Activated CD8-positive, alpha-beta memory T cell treated with anti-CD3 and anti-CD28 coated beads, Interleukin-2, amount 50 U/mL, for 1 hour (primary cell): ENCODE measurements around the gene TOR1A.
"Not testable (repeated sequence)": the region's sequence is repeated elsewhere in the genome, so short reads cannot be mapped to it uniquely, and the experiment has no call there.

ENCODE experiments used
- DNase-seq: peaks from one replicate; pipeline ENCODE4 v3.0.0-alpha.2; 2020; ENCODE audit errors: extremely low read depth

The TOR1A gene

GRCh38 chr9:129783516-129784361, 40.2 kb downstream of the TOR1A start:
- DNase-seq, result peak; percentile 41

DNA sequence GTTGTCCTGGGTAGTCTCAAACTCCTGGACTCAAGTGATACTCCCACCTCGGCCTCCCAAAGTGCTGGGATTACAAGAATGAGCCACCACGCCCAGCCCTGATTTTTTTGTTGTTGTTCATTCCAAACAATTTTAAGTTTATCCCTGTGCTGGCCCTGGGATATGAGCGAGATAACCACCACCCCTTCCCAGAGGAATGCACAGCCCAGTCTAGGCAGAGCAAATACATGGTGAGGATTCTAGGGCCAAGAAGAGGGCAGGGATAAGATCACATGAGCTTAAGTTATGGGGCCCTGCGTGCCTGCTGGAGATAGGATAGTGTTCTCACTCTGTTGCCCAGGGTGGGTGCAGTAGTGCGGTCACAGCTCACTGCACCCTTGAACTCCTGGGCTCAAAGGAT, 42.0 kb downstream of the TOR1A start:
- no peak for DNase-seq

DNA sequence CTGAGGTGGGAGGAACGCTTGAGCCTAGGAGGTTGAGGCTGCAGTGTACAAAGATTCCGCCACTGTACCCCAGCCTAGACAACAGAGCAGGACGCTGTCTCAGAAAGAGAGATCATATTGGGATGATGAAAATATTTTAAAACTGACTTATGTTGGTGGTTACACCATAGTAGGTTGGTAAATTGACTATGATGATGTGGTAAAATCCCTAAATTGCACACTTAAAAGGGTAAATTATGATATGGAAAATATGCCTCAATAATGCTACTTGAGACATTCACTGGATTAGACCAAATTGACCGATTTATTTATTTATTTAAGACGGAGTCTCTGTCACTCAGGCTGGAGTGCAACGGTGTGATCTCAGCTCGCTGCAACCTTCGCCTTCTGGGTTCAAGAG, 42.8 kb downstream of the TOR1A start:
- DNase-seq, result no peak

GRCh38 chr9:129779560-129780190, 44.3 kb downstream of the TOR1A start:
- no peak for DNase-seq

DNA sequence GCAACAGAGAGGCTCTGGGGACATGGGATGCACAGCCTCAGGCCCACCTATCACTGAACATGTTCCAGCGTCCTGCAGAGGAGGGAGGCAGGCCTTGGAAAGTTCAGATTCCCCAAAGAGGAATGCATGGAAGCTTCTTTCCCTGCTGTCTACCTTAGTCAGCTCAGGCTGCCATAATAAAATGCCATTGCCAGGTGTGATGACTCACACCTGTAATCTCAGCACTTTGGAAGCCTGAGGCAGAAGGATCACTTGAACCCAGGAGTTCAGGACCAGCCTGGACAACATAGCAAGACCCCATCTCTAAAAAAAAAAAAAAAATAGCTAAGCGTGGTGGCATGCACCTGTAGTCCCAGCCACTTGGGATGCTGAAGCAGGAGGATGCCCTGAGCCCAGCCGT, 45.5 kb downstream of the TOR1A start:
- DNase-seq, result no peak

GRCh38 chr9:129777769-129778130, 46.2 kb downstream of the TOR1A start:
- DNase-seq, result no peak

DNA sequence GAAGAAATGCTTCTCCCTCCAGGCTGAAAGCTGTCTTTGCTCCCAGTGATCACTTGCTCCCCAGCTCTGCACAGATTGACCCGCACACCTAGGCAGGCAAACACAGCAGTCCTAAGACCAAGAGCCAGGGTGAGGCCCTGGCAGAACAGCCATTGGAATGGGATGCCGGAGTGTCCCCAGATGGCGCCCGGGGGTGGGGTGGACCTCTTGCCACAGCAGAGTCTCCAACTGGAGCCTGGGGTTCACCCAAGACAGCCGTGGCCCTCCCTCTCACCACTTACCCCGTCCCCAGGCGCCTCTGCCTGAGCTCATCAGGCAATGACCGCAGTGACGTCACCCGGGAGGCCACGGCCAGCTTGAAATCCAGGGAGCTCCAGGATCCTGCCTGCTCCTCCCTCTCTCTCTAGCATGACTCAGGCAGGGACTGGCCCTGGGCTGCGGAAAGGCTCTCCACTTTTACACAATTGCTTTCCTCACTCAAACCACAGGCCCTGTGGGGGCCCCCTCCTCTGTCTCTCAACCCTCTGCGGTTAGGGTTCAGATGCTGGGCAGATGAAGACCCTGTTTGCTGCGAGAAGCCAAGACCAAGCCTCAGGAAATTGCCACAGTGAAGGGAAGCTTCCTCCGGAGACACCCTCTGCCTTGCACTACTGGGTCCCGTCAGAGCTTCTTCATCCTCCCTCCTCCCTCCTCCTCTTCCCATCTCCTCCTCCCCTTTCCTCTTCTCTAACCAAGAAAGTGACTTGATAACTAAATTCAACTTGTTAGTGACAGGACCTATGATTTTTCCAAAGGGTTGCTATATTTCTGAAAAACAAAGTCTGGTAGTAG, 46.8 kb downstream of the TOR1A start:
- DNase-seq, result peak; percentile 17

DNA sequence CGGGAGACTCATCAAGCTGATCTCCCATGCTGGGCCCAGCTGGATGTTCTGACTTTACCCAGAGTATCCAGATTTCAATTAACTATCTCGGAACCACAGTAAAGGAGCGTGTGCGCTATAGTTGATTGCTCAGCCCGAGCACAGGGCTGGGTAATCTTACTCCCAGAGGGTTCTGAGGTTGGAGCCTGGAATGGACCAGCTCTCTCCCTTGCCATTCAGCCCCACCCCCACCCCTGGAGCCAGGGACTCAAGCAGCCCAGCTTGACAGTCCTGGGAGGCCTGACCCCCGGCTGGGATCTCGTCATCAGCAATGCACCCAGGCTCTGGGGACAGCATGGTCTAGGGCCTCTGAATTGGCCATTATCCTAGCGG, 47.4 kb downstream of the TOR1A start:
- no peak for DNase-seq

- not testable (repeated sequence) for DNase-seq
Observed at GRCh38 chr9:129776096-129776495, 47.8 kb downstream of the TOR1A start.

- no peak for DNase-seq
Observed at GRCh38 chr9:129775448-129775798, 48.5 kb downstream of the TOR1A start.

DNA sequence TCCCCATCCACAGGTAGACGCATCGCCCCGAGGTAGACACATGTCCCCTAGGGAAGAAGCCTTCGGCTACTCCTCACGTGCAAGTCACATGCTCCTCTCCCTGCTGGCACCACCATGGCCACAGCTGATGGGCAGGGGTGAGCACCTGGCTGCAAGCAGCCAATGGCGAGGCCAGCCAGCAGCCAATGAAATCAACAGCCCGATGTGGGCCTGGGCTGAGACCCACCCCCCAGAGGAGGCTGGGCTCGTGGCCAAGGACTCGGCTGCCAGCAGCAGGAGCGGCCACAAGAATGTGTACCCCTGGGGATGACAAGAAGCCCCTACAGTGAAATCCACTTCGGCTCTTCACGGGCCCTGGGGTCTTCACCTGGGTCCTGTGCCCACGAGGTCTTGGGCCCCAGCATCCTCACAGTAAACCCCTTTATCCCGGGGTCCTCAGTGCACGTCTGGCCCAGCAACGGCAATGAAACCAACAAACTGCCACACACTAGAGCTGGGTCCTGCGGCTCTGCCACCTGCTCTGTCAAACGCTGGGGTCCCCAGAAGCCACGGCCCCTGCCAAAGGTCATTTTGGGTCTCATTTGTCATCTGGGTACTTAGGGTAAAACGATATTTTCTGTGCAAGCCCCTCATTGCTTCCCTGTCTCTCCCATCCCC, 49.0 kb downstream of the TOR1A start:
- no peak for DNase-seq

- no peak for DNase-seq
Observed at GRCh38 chr9:129773262-129774048, 50.5 kb downstream of the TOR1A start.

DNA sequence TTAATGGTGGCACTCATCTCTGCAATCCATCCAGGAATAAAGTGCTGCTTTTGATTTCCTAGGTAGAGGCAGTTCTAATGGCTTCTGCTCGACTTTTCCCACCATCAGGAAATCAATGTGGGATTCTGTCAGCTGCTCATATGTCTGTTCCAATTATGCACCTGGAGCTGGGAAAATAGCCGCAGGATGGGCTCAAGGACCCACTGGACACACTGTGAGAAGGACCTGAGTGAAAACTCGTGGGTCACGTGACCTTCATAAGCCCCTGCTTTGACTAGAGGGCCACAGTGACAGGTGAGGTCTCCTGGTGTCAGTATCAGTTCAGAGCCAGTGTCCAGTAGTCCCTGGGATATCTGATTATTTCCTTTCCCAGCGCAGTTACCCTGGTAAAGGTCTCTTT, 53.2 kb downstream of the TOR1A start:
- no peak for DNase-seq

- no peak for DNase-seq
Observed at GRCh38 chr9:129769669-129770068, 54.3 kb downstream of the TOR1A start.

GRCh38 chr9:129768486-129768885, 55.5 kb downstream of the TOR1A start:
- no peak for DNase-seq

GRCh38 chr9:129765764-129766317, 58.1 kb downstream of the TOR1A start:
- no peak for DNase-seq

- no peak for DNase-seq
Observed at GRCh38 chr9:129762985-129763926, 60.7 kb downstream of the TOR1A start.
